Mucosa of descending colon (tissue), 3 donors: ENCODE data around the gene SLC45A3. TPM values are rescaled to one million over a fixed set of nuclear protein-coding genes. Genes with fewer than 3 reads are reported as not detected.

Experiments used
- ATAC-seq: fragments of 200-7000 bp; cut with Tn5 transposase; one replicate; pipeline ENCODE4 v1.9.1; 2020; ENCODE audit warnings: mild to moderate bottlenecking, moderate library complexity
- DNase-seq, 3 donors: peaks; one replicate each; pipeline ENCODE4 v3.0.0-alpha.2; 2020
- H3K36me3 ChIP-seq: fragments of 200-600 bp; one replicate; pipeline ENCODE4 v1.8.0; 2021; ENCODE audit warnings: low read depth, mild to moderate bottlenecking
- H3K4me1 ChIP-seq: fragments of 200-600 bp; one replicate; pipeline ENCODE4 v1.8.0; 2021; ENCODE audit warnings: low read depth, mild to moderate bottlenecking
- H3K4me3 ChIP-seq: fragments of 200-600 bp; one replicate; pipeline ENCODE4 v1.8.0; 2021; ENCODE audit warnings: mild to moderate bottlenecking
- H3K9me3 ChIP-seq: fragments of 200-600 bp; one replicate; pipeline ENCODE4 v1.8.0; 2021; ENCODE audit warnings: mild to moderate bottlenecking
- CTCF ChIP-seq: fragments of 200-600 bp; IDR thresholded peaks from one replicate; pipeline ENCODE4 v1.8.0; 2022; ENCODE audit warnings: antibody characterized with exemption, mild to moderate bottlenecking
- intact Hi-C, 2 donors: fragments of 100-400 bp; cut with DNase I in 1 of 2; cut with micrococcal nuclease in 1 of 2; formaldehyde crosslinking; loops; one replicate each; pipeline versions ENCODE4 v1.11.0 to v1.11.1; 2022; cut with DNase I, micrococcal nuclease
- total RNA-seq, 3 donors: library from RNA; stranded (reverse); fragmentation: NEBNext Ultra II Directional in 2 of 3; extraction: Animal tissue kit (Norgen Biotek cat#: 25700) in 2 of 3; gene quantifications; one replicate each; pipeline versions ENCODE4 v1.2.1 to v1.2.4, GENCODE V29; 2021 to 2023
- donor health status: DM: no; HTN: no; CAD: no; lungs with moderate emphysema.
- donor health status: DM: no; HTN: no; CAD: no.
- donor health status: DM: no; HTN: yes; CAD: no.

Gene SLC45A3
- total RNA-seq, 3 donors from 2014 or later: 13.7 to 19.0 (median 18.8) TPM

GRCh38 chr1:205631010-205631767, 49.1 kb downstream of the SLC45A3 start:
- ATAC-seq: peak; percentile 78
- TF ChIP-seq CTCF: no peak
- no peaks in the 10 kb centered on the region for H3K9me3 ChIP-seq
- H3K4me1 ChIP-seq: peaks cover 23% of the 10 kb centered on the region
- intact Hi-C loops: no loop called here
- H3K4me3 ChIP-seq: peak overlapping the region; percentile 76
- no peaks in the 10 kb centered on the region for H3K36me3 ChIP-seq
- peak; percentile 82 to 90 (median 82) for DNase-seq

GRCh38 chr1:205630651-205631009, 49.7 kb downstream of the SLC45A3 start:
- no peak for TF ChIP-seq CTCF
- peak overlapping the region; percentile 76 for H3K4me3 ChIP-seq
- DNase-seq: no peak
- H3K4me1 ChIP-seq: peaks cover 25% of the 10 kb centered on the region
- intact Hi-C loops: no loop called here
- H3K9me3 ChIP-seq: no peaks in the 10 kb centered on the region
- no peaks in the 10 kb centered on the region for H3K36me3 ChIP-seq
- no peak for ATAC-seq

GRCh38 chr1:205630241-205630640, 50.1 kb downstream of the SLC45A3 start:
- no peak for ATAC-seq
- intact Hi-C loops: no loop called here
- DNase-seq: no peak
- no peak for TF ChIP-seq CTCF
- H3K36me3 ChIP-seq: no peaks in the 10 kb centered on the region
- no peak overlapping the region for H3K4me3 ChIP-seq
- peaks cover 25% of the 10 kb centered on the region for H3K4me1 ChIP-seq
- H3K9me3 ChIP-seq: no peaks in the 10 kb centered on the region

- H3K4me3 ChIP-seq: no peak overlapping the region
- H3K4me1 ChIP-seq: peaks cover 25% of the 10 kb centered on the region
- TF ChIP-seq CTCF: no peak
- no peaks in the 10 kb centered on the region for H3K9me3 ChIP-seq
- H3K36me3 ChIP-seq: no peaks in the 10 kb centered on the region
- intact Hi-C loops: no loop called here
- no peak for ATAC-seq
- DNase-seq: no peak
These were observed 50.6 kb downstream of the SLC45A3 start for GRCh38 chr1:205629751-205630150.

GRCh38 chr1:205627956-205628355, 52.4 kb downstream of the SLC45A3 start:
- no peak for ATAC-seq
- intact Hi-C loops: no loop called here
- no peak for TF ChIP-seq CTCF

GRCh38 chr1:205626216-205626615, 54.1 kb downstream of the SLC45A3 start:
- Histone ChIP-seq H3K9me3 (no peaks in the 10 kb centered on the region), H3K4me3 (no peak overlapping the region), H3K4me1 (peaks cover 17% of the 10 kb centered on the region), H3K36me3 (no peaks in the 10 kb centered on the region)
- intact Hi-C loops: no loop called here
- TF ChIP-seq CTCF: no peak
- DNase-seq (no peak), ATAC-seq (no peak)

More at GRCh38 chr1:205627956-205628355, 52.4 kb downstream of the SLC45A3 start:
- no peaks in the 10 kb centered on the region for H3K9me3 ChIP-seq
- H3K4me3 ChIP-seq: no peak overlapping the region
- H3K4me1 ChIP-seq: peaks cover 24% of the 10 kb centered on the region
- H3K36me3 ChIP-seq: no peaks in the 10 kb centered on the region
- no peak for DNase-seq
